Loucy (cell line): ENCODE data around the gene PTBP1.

Experiments
- H2AFZ ChIP-seq: fragments of 200-600 bp; sonication (generic); 2 replicates; pipeline ENCODE4 v1.6.0; 2016; ENCODE audit warnings: antibody characterized with exemption, mild to moderate bottlenecking, low read length, moderate library complexity
- H3F3A ChIP-seq: fragments of 200-600 bp; 2 replicates; pipeline ENCODE4 v1.6.0; 2016; ENCODE audit warnings: antibody characterized with exemption, low read depth, mild to moderate bottlenecking
- H3K27me3 ChIP-seq: fragments of 200-600 bp; sonication (generic); 2 replicates; pipeline ENCODE4 v1.6.1; 2014; ENCODE audit warnings: low read length, mild to moderate bottlenecking; ENCODE audit not compliant: insufficient read depth, poor library complexity, severe bottlenecking
- H3K36me3 ChIP-seq: fragments of 200-600 bp; sonication (generic); 2 replicates; pipeline ENCODE4 v1.6.1; 2016; ENCODE audit warnings: low read length; ENCODE audit not compliant: insufficient read depth
- H3K4me1 ChIP-seq: fragments of 200-600 bp; sonication (generic); 2 replicates; pipeline ENCODE4 v1.5.1; 2014; ENCODE audit warnings: low read length, mild to moderate bottlenecking; ENCODE audit not compliant: insufficient read depth, poor library complexity, severe bottlenecking
- H3K4me2 ChIP-seq: fragments of 200-600 bp; sonication (generic); 2 replicates; pipeline ENCODE4 v1.6.0; 2014; ENCODE audit warnings: antibody characterized with exemption, low read length, low read depth, mild to moderate bottlenecking; ENCODE audit not compliant: poor library complexity, severe bottlenecking
- H3K4me3 ChIP-seq: fragments of 200-600 bp; sonication (generic); 2 replicates; pipeline ENCODE4 v1.5.1; 2014; ENCODE audit warnings: low read length, mild to moderate bottlenecking, mixed read lengths; ENCODE audit not compliant: poor library complexity, severe bottlenecking
- H3K79me2 ChIP-seq: fragments of 200-600 bp; sonication (generic); 2 replicates; pipeline ENCODE4 v1.6.1; 2014; ENCODE audit warnings: low read length; ENCODE audit not compliant: insufficient read depth
- H3K9ac ChIP-seq: fragments of 200-600 bp; sonication (generic); 2 replicates; pipeline ENCODE4 v1.6.0; 2014; ENCODE audit warnings: mild to moderate bottlenecking, low read depth, low read length, moderate library complexity; ENCODE audit not compliant: poor library complexity, severe bottlenecking
- H3K9me2 ChIP-seq: fragments of 200-600 bp; sonication (generic); replicated peaks from 2 replicates; pipeline ENCODE4 v1.6.1; 2016; ENCODE audit warnings: low read depth, low read length, mixed read lengths
- H3K9me3 ChIP-seq: fragments of 200-600 bp; sonication (generic); 2 replicates; pipeline ENCODE4 v1.6.1; 2014; ENCODE audit warnings: mild to moderate bottlenecking, antibody characterized with exemption, low read length, low read depth; ENCODE audit not compliant: insufficient read depth
- H4K20me1 ChIP-seq: fragments of 200-600 bp; sonication (generic); 2 replicates; pipeline ENCODE4 v1.6.0; 2014; ENCODE audit warnings: antibody characterized with exemption, low read length, mild to moderate bottlenecking; ENCODE audit not compliant: insufficient read depth, poor library complexity, severe bottlenecking
- CTCF ChIP-seq: fragments of 200-600 bp; sonication (generic); conservative IDR thresholded peaks from 2 replicates; pipeline ENCODE4 v1.5.1; 2014; ENCODE audit warnings: mild to moderate bottlenecking, antibody characterized with exemption, low read length
- EZH2phosphoT487 ChIP-seq: fragments of 200-600 bp; IDR thresholded peaks from 2 replicates; pipeline ENCODE4 v1.6.1; 2018; ENCODE audit warnings: antibody characterized with exemption, mild to moderate bottlenecking, moderate library complexity, borderline replicate concordance

Gene PTBP1

GRCh38 chr19:756821-757688, 40.2 kb upstream of the PTBP1 start:
- Histone ChIP-seq H3K4me2 (no peak overlapping the region), H3K9me2 (no peaks in the 10 kb centered on the region), H3K27me3 (no peaks in the 10 kb centered on the region), H3K4me1 (no peaks in the 10 kb centered on the region), H3K79me2 (no peaks in the 10 kb centered on the region), H2AFZ (no peak overlapping the region), H3K4me3 (no peak overlapping the region), H4K20me1 (no peaks in the 10 kb centered on the region), H3K9ac (no peak overlapping the region), H3K36me3 (no peaks in the 10 kb centered on the region), H3K9me3 (peaks cover 5% of the 10 kb centered on the region; the same call in 1 of the 2 replicates), H3F3A (no peaks in the 10 kb centered on the region)
- no peak for TF ChIP-seq CTCF
- no peak for TF ChIP-seq EZH2phosphoT487

- no peak overlapping the region for H3K4me2 ChIP-seq
- H2AFZ ChIP-seq, result no peak overlapping the region
- no peak overlapping the region for H3K9ac ChIP-seq
- no peaks in the 10 kb centered on the region for H3K4me1 ChIP-seq
- H3K27me3 ChIP-seq, result no peaks in the 10 kb centered on the region
- H3K9me3 ChIP-seq, result peaks cover 5% of the 10 kb centered on the region; the same call in 1 of the 2 replicates
- H3F3A ChIP-seq, result no peaks in the 10 kb centered on the region
- H3K9me2 ChIP-seq, result no peaks in the 10 kb centered on the region
- no peak overlapping the region for H3K4me3 ChIP-seq
- no peaks in the 10 kb centered on the region for H3K79me2 ChIP-seq
- no peaks in the 10 kb centered on the region for H3K36me3 ChIP-seq
- no peak for TF ChIP-seq EZH2phosphoT487
- no peak for TF ChIP-seq CTCF
- no peaks in the 10 kb centered on the region for H4K20me1 ChIP-seq
These were observed 39.2 kb upstream of the PTBP1 start for GRCh38 chr19:757811-758668.

GRCh38 chr19:763181-763580, 34.1 kb upstream of the PTBP1 start:
- TF ChIP-seq EZH2phosphoT487 (no peak), CTCF (no peak)
- Histone ChIP-seq H3K4me3 (no peak overlapping the region), H3K27me3 (no peaks in the 10 kb centered on the region)

More at GRCh38 chr19:763181-763580, 34.1 kb upstream of the PTBP1 start:
- H3F3A ChIP-seq, result no peaks in the 10 kb centered on the region
- no peak overlapping the region for H3K4me2 ChIP-seq
- H2AFZ ChIP-seq, result no peak overlapping the region
- no peaks in the 10 kb centered on the region for H3K79me2 ChIP-seq
- H3K9me2 ChIP-seq, result no peaks in the 10 kb centered on the region
- no peaks in the 10 kb centered on the region for H3K36me3 ChIP-seq
- no peak overlapping the region for H3K9ac ChIP-seq
- H3K9me3 ChIP-seq, result peaks cover 5% of the 10 kb centered on the region; the same call in 1 of the 2 replicates
- H3K4me1 ChIP-seq, result no peaks in the 10 kb centered on the region
- H4K20me1 ChIP-seq, result no peaks in the 10 kb centered on the region
